HG03342 (cell line): ENCODE results near the gene LSR.

Experiments used
- ATAC-seq: cut with Tn5 transposase; IDR thresholded peaks from one replicate; pipeline ENCODE4 v1.9.1; 2021; ENCODE audit warnings: mild to moderate bottlenecking, moderate library complexity; ENCODE audit not compliant: unreplicated experiment

Gene LSR, protein sequence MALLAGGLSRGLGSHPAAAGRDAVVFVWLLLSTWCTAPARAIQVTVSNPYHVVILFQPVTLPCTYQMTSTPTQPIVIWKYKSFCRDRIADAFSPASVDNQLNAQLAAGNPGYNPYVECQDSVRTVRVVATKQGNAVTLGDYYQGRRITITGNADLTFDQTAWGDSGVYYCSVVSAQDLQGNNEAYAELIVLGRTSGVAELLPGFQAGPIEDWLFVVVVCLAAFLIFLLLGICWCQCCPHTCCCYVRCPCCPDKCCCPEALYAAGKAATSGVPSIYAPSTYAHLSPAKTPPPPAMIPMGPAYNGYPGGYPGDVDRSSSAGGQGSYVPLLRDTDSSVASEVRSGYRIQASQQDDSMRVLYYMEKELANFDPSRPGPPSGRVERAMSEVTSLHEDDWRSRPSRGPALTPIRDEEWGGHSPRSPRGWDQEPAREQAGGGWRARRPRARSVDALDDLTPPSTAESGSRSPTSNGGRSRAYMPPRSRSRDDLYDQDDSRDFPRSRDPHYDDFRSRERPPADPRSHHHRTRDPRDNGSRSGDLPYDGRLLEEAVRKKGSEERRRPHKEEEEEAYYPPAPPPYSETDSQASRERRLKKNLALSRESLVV

GRCh38 chr19:35248310-35249145 lies at the start of gene LSR:
TSS of gene LSR (plus strand) at chr19:35249002. CDS start at chr19:35249023, 21 bp downstream.
- ATAC-seq, result peak; percentile 71

DNA sequence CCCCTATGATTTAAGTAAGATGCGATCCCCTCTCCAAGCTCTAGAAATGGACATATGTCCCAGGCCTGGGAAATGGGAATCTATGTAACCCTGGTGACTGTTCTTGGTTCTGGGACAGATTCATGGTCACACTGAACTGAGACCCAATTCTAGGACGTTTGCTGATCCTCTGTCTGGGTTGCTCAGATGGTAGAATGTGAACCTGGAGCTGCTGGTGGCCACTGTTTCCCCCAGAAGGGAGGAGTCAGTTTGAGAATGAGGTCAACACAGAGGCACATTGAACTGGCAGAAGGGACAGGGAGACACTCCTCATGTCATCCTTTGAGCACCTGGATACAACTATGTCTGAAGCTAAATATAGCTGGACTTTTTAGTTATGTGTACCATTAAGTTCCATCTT lies 49.3 kb upstream of the LSR start:
- ATAC-seq, result no peak

GRCh38 chr19:35202722-35203688 lies 45.8 kb upstream of the LSR start:
- ATAC-seq, result no peak

DNA sequence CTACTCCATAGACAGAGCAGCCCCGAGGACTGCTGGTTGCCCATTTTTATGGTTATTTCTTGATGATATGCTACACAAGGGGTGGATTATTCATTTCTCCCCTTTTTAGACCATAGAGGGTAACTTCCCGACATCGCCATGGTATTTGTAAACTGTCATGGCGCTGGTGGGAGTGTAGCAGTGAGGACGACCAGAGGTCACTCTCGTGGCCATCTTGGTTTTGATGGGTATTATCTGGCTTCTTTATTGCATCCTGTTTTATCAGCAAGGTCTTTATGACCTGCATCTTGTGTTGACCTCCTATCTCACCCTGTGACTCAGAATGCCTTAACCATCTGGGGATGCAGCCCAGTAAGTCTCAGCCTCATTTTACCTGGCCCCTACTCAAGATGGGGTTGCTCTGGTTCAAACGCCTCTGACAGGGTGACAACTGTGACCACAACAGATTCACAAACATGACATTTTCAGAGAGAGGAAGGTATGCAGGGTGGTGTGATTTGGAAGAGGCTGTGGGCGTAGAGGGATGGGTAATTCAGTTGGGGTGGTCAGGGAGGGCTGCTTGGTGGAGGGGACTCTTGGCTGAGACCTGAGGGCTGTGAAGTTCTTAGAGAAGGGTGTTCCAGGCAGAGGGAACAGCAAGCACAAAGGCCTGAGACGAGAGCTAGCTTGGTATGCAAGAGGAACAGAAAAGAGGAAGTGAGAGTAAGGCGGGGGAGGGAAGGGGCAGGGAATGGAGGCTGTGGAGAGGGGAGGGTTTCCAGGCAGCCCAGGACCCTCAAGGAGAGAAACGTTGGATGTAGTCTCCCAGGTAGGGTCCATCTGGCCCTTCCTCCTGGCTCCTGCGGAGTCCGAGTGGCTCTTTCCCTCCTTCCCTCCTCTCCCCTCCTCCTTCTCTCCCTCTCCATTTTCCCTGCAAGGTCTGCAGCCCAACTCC lies 43.7 kb upstream of the LSR start:
- peak; percentile 75 for ATAC-seq

DNA sequence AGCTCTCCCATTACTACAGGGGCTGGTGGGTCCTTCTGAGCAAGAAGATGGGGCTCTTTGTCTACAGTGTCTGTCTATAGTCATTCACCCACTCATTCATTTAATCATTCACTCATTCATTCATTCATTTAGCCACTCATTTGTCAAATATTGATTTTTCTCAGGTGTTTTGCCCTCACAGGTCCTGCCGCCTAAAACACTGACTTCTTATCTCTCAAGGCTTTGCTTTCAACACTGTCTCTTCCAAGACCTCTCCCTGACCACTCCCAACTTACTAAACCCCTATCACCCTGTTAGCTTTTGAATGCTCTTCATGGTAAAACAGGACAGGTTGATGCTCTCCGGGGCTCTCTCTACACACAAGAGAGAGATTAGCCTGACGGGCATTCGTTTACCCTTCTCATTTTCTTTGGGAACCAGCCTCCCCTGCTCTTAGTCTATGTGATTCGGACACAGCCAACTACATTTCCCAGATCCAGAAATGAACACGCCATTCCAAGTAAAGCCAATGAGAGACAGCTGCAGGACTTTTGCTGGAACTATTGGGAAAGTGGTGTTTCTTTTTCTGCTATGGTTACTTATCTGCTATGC lies 43.0 kb upstream of the LSR start:
- peak; percentile 18 for ATAC-seq

DNA sequence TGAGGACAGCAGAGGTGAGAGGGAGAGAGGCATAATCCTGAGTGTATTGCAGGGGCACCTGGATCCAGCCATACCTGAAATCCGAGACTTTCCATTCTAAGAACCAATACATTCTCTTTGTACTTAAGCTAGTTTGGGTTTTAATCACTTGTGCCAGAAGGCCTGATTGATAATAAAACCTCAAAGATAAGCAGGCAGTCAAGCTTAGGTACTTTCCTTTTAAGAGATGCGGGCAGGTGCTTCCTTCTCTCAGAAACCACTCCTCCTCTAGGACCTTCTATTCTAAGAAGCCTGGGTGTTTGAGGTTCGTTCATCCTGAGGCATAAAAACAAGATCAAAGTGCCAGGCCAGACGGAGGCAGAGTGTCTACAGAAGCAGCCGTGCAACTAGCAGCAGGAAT lies 42.4 kb upstream of the LSR start:
- no peak for ATAC-seq

DNA sequence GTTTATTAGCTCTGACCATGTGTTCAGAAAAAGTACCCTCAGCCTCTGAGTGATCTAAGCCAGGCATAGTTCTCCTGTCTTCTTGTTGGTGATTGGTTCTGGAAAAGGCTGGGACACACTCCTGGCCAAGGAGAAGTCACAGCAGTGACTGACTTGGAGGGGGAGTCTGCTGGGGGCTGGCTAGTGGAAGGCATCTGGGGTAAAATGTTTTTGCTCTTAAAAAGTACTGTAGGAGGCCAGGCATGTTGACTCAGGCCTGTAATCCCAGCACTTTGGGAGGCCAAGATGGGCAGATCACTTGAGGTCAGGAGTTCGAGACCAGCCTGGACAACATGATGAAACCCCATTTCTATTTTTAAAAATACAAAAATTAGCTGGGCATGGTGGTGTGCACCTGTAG lies 41.9 kb upstream of the LSR start:
- ATAC-seq, result no peak

- no peak for ATAC-seq
Measured at GRCh38 chr19:35207391-35207871, 41.4 kb upstream of the LSR start.

DNA sequence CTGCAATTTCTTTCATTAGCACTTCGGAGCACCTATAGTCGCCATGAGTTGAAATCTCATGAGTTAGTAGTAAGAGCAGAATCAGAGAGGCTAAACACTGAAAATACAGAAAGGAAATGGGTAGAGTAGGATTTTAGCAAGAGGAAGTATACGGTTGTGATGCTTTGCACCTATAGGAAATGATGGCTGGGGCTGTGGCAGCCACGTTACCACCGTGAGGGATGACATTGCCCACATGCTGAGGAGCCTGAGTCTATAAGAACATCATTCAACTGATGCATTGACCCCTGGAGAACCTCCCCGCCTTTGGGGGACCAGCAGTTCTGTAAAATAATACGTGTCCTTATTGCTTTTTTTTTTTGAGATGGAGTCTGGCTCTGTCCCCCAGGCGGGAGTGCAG lies 40.7 kb upstream of the LSR start:
- no peak for ATAC-seq

GRCh38 chr19:35209646-35210045 lies 39.2 kb upstream of the LSR start:
- no peak for ATAC-seq

- ATAC-seq, result no peak
Measured at GRCh38 chr19:35211545-35212230, 37.1 kb upstream of the LSR start.

DNA sequence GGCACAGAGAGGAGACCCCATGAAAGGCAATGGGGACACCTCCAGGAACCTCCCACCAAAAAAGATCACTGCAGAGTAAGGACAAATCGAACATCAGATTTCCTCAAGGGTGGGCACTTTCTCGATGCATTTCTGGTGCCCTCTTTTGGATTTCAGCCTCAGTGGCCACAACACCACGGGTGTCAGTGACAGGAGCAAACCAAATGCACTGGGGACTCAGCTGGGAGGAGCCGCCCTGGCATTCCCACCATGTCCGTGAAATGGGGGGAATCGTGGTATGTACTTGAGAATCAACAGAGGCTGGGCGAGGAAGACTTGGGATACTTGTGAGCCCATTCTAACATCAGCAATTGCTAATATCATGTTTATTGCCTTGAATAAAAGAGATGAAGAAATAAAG lies 36.6 kb upstream of the LSR start:
- no peak for ATAC-seq

- no peak for ATAC-seq
Measured at GRCh38 chr19:35213663-35214632, 34.9 kb upstream of the LSR start.

DNA sequence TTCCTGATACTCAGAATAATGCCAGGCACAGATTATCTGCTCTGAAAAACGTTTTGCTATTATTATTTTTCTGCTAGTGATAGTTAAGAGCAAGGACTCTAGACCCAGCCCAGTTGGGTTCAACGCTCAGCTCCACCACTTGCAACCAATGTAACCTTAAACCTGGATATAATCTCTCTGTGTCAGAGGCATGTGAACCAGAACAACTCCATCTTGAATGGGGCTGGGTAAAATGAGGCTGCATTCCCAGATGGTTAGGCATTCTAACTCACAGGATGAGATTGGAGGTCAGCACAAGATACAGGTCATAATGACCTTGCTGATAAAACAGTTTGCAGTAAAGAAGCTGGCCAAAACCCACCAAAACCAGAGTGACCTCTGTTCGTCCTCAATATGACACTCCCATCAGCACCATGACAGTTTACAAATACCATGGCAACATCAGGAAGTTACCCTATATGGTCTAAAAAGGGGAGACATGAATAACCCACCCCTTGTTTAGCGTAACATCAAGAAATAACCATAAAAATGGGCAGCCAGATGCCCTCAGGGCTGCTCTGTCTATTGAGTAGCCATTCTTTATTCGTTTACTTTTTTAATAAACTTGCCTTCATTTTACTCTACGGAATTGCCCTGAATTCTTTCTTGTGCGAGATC lies 33.9 kb upstream of the LSR start:
- ATAC-seq, result no peak

- no peak for ATAC-seq
Measured at GRCh38 chr19:35216016-35216832, 32.6 kb upstream of the LSR start.
